Transverse colon (tissue), 4 donors: ENCODE measurements around the gene PLCG2. TPM values are rescaled to one million over a fixed set of nuclear protein-coding genes. Genes with fewer than 3 reads are reported as not detected.
"Not testable (repeated sequence)": the region's sequence is repeated elsewhere in the genome, so short reads cannot be mapped to it uniquely, and the experiment has no call there.

Experiments used
- DNase-seq: peaks from one replicate; pipeline ENCODE4 v3.0.0-alpha.2; 2019
- H3K27ac ChIP-seq, 4 donors: fragments of 200-600 bp; sonication (generic); 2 replicates each; pipeline ENCODE4 v1.5.1; 2016 to 2018; ENCODE audit warnings: inconsistent platforms in 4 of 4
- H3K27me3 ChIP-seq: fragments of 200-600 bp; sonication (generic); 2 replicates; pipeline ENCODE4 v1.5.1; 2017; ENCODE audit warnings: inconsistent platforms
- H3K36me3 ChIP-seq, 4 donors: fragments of 200-600 bp; sonication (generic); 2 replicates each; pipeline ENCODE4 v1.5.1; 2017 to 2019; ENCODE audit warnings: inconsistent platforms in 4 of 4
- H3K4me1 ChIP-seq, 4 donors: fragments of 200-600 bp; sonication (generic); 2 replicates each; pipeline ENCODE4 v1.5.1; 2017 to 2020; ENCODE audit warnings: inconsistent platforms in 4 of 4
- H3K4me3 ChIP-seq, 4 donors: fragments of 200-600 bp; sonication (generic); 1 replicate in 1 of 4; 2 replicates in 3 of 4; pipeline versions ENCODE4 v1.5.1 to v1.6.1; 2017 to 2019; ENCODE audit warnings: inconsistent platforms in 4 of 4
- H3K9me3 ChIP-seq, 2 donors: fragments of 200-600 bp; sonication (generic); 2 replicates each; pipeline ENCODE4 v1.5.1; 2017 to 2019; ENCODE audit warnings: inconsistent platforms in 2 of 2
- CTCF ChIP-seq, 5 experiments: fragments of 200-600 bp in 3 of 5; fragments of 450-650 bp in 2 of 5; sonication (generic) in 3 of 5; IDR thresholded peaks; 1 replicate in 2 of 5; 2 replicates in 3 of 5; pipeline ENCODE4 v1.5.1; 2016 to 2017; ENCODE audit warnings: antibody characterized with exemption in 5 of 5, inconsistent platforms in 3 of 5, mild to moderate bottlenecking in 2 of 5, moderate library complexity in 1 of 5
- EP300 ChIP-seq: sonication (generic); formaldehyde crosslinking; IDR thresholded peaks from one replicate; pipeline ENCODE4 v1.6.1; 2017; ENCODE audit warnings: antibody characterized with exemption, low read depth
- POLR2A ChIP-seq: fragments of 450-650 bp; IDR thresholded peaks from one replicate; pipeline ENCODE4 v1.6.1; 2016; ENCODE audit warnings: antibody characterized with exemption, mild to moderate bottlenecking, moderate library complexity
- POLR2AphosphoS5 ChIP-seq, 3 donors: sonication (generic); formaldehyde crosslinking; IDR thresholded peaks; one replicate each; pipeline ENCODE4 v1.6.1; 2016; ENCODE audit warnings: antibody characterized with exemption in 3 of 3
- WGBS, 2 donors: methylation state at CpG; one replicate each; pipeline ENCODE4 v1.1.5; 2018; ENCODE audit warnings: low coverage in 1 of 2; 5-methylcytosine and 5-hydroxymethylcytosine counted together
- in situ Hi-C, 4 donors: fragments of 200-750 bp; cut with MboI; loops; one replicate each; pipeline versions ENCODE4 v1.15.0 to v1.15.1; 2017; ENCODE audit warnings: low sequenced_read_pairs in 3 of 4, low pct_ligation_motif_present in 1 of 4, low pct_unique_long_range_greater_than_20kb in 1 of 4
- intact Hi-C: fragments of 100-400 bp; cut with DNase I; formaldehyde crosslinking; loops from one replicate; pipeline ENCODE4 v1.15.1; 2023; ENCODE audit warnings: low total_unique reads
- total RNA-seq, 4 donors: library from RNA; depleted of rRNA; stranded (reverse); fragments of >200 nt; gene quantifications; one replicate each; pipeline ENCODE4 v1.1.0, GENCODE V29; 2016

The PLCG2 gene
- total RNA-seq, 4 donors from 2014 or later: 9.0 to 65.9 (median 28.6) TPM

DNA sequence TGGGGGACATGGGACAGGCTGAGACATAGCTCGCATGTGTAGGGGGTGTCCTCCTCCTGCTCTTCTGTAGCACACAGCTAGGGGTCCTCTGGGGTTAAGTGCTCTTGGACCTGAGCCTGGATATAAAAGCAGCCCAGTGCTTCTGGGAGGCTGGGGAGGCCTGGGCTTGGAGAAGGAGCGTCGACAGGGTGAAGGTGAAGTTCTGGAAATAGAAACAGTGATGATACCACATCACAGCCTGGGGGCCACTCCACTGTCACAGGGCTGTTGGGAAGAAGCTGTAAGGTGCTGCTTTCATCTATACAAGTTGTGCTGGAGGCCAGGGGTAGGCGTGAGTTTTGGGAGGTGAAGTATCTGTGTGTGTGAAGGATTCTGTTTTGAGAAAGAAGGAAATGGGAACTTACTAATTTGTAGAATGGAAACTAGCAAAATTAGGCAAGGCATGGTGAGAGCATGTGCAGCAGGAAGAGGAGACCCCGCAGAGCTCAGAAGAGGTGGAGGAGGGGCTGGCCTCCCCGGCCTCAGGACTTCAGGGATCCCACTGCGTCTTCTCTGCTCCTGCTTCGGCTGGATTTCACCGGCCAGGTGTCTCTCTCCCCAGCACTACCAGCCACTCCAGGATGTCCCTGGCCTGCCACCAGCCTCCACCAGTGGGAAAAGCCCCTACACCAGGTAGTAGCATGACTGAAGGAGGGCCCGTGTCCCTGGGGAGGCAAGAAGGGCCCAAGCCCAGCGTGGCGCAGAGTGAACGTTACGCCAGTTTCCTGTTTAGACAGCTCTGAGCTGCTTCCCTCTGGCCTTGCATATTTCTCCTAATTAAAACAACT is 19.4 kb downstream of the PLCG2 start:
- Histone ChIP-seq H3K4me1 (no peaks in the 10 kb centered on the region), H3K4me3 (no peak overlapping the region), H3K9me3 (no peaks in the 10 kb centered on the region), H3K27me3 (no peaks in the 10 kb centered on the region), H3K36me3 (no peaks in the 10 kb centered on the region), H3K27ac (peak overlapping the region; percentile 11 to 67 (median 47))
- WGBS, 2 donors: 61 to 64% methylated on average over 5 to 14 of the region's 14 CpGs
- in situ Hi-C loops (no loop called here), intact Hi-C loops (no loop called here)
- DNase-seq: peak; percentile 36
- no peak for TF ChIP-seq POLR2AphosphoS5 (IDR thresholded peaks at IDR 0.05)
- no peak for TF ChIP-seq CTCF (IDR thresholded peaks at IDR 0.05)
- TF ChIP-seq EP300: no peak
- TF ChIP-seq POLR2A: no peak

- no peak for TF ChIP-seq CTCF (IDR thresholded peaks at IDR 0.05)
- H3K9me3 ChIP-seq: no peaks in the 10 kb centered on the region
- H3K4me1 ChIP-seq: no peaks in the 10 kb centered on the region
- H3K36me3 ChIP-seq: no peaks in the 10 kb centered on the region
- no peak overlapping the region for H3K4me3 ChIP-seq
- 69 to 75% methylated on average over 2 of the region's 2 CpGs for WGBS, 2 donors
- H3K27me3 ChIP-seq: no peaks in the 10 kb centered on the region
- in situ Hi-C loops (no loop called here), intact Hi-C loops (no loop called here)
- peak overlapping the region in 3 of 4 donors; percentile 47 to 67 (median 47) for H3K27ac ChIP-seq
- no peak for DNase-seq
These were observed 20.0 kb downstream of the PLCG2 start for GRCh38 chr16:81799138-81799504.

- 79 to 96% methylated on average over 4 to 5 of the region's 5 CpGs for WGBS, 2 donors
- H3K36me3 ChIP-seq, H3K9me3 ChIP-seq, DNase-seq, H3K4me1 ChIP-seq, intact Hi-C loops, H3K4me3 ChIP-seq, H3K27ac ChIP-seq, H3K27me3 ChIP-seq, in situ Hi-C loops: not testable (repeated sequence)
These were observed 22.6 kb downstream of the PLCG2 start for GRCh38 chr16:81801724-81802123.

GRCh38 chr16:81803332-81803731 is 24.2 kb downstream of the PLCG2 start:
- in situ Hi-C loops: no loop called here
- H3K9me3 ChIP-seq: no peaks in the 10 kb centered on the region
- TF ChIP-seq POLR2AphosphoS5 (IDR thresholded peaks at IDR 0.05): no peak
- no peak for TF ChIP-seq EP300
- TF ChIP-seq CTCF (IDR thresholded peaks at IDR 0.05): no peak
- no peak for TF ChIP-seq POLR2A
- H3K36me3 ChIP-seq: no peaks in the 10 kb centered on the region
- WGBS, 2 donors: 88 to 93% methylated on average over 1 to 3 of the region's 3 CpGs
- no peak for DNase-seq
- no peaks in the 10 kb centered on the region for H3K27me3 ChIP-seq
- intact Hi-C loops: no loop called here
- no peaks in the 10 kb centered on the region for H3K4me1 ChIP-seq
- H3K27ac ChIP-seq: no peak overlapping the region
- no peak overlapping the region for H3K4me3 ChIP-seq

GRCh38 chr16:81804134-81804610 is 25.1 kb downstream of the PLCG2 start:
- WGBS, 2 donors: 80 to 92% methylated on average over 2 of the region's 2 CpGs
- no peak for DNase-seq
- Histone ChIP-seq H3K27me3 (no peaks in the 10 kb centered on the region), H3K27ac (no peak overlapping the region), H3K9me3 (no peaks in the 10 kb centered on the region), H3K36me3 (no peaks in the 10 kb centered on the region), H3K4me1 (no peaks in the 10 kb centered on the region), H3K4me3 (no peak overlapping the region)
- TF ChIP-seq EP300 (no peak), CTCF (IDR thresholded peaks at IDR 0.05) (no peak), POLR2AphosphoS5 (IDR thresholded peaks at IDR 0.05) (no peak), POLR2A (no peak)
- in situ Hi-C loops (no loop called here), intact Hi-C loops (no loop called here)
